HepG2 (cell line): ENCODE data around the gene SPACA5B. TPM values are rescaled to one million over a fixed set of nuclear protein-coding genes. Genes with fewer than 3 reads are reported as not detected.
"Not testable (repeated sequence)": the region's sequence is repeated elsewhere in the genome, so short reads cannot be mapped to it uniquely, and the experiment has no call there.

Experiments
- ATAC-seq: fragments of 200-7000 bp; cut with Tn5 transposase; 3 replicates; pipeline ENCODE4 v1.9.1; 2020; ENCODE audit warnings: mild to moderate bottlenecking, moderate library complexity
- BruUV-seq: library from RNA; stranded (reverse); fragments of 400-500 nt; replicated peaks from 2 replicates; lab custom pipeline; 2021; lab: Mats Ljungman, UMichigan
- CTCF ChIA-PET: fragments of 300-600 bp; formaldehyde crosslinking; extraction: SDS; loops from one replicate; lab custom pipeline; 2021; ENCODE audit warnings: low total read pairs, inconsistent platforms, low intra/inter-chr PET ratio; lab: Yijun Ruan, JAX
- POLR2A ChIA-PET: fragments of 350-600 bp; sonication (Branson Sonifier 250); formaldehyde crosslinking; loops from one replicate; lab custom pipeline; 2020; ENCODE audit warnings: antibody characterized with exemption, inconsistent platforms; lab: Yijun Ruan, JAX
- DNase-seq: peaks from one replicate; pipeline ENCODE4 v3.0.0-alpha.2; 2015; ENCODE audit warnings: low spot score
- FAIRE-seq: peaks from 3 replicates; lab custom pipeline; 2011; peaks lifted over from hg19 to GRCh38; lab: Jason Lieb, UNC
- H2AFZ ChIP-seq: one replicate; pipeline ENCODE4 v1.6.1; 2011; ENCODE audit warnings: low read length, inconsistent platforms
- H3K27ac ChIP-seq: fragments of 300-600 bp; 3 replicates; pipeline ENCODE4 v1.8.0; 2011; ENCODE audit warnings: mixed run types, mild to moderate bottlenecking, mixed read lengths, low read length, inconsistent platforms; ENCODE audit not compliant: insufficient read depth; ENCODE audit errors: extremely low read length
- H3K27me3 ChIP-seq, 2 experiments: fragments of 200-600 bp in 1 of 2; 2 replicates in 1 of 2; 3 replicates in 1 of 2; pipeline versions ENCODE4 v1.6.0 to v1.8.0; 2011; ENCODE audit warnings: low read length in 2 of 2, mild to moderate bottlenecking in 2 of 2, moderate library complexity in 2 of 2, inconsistent platforms in 1 of 2; ENCODE audit not compliant: insufficient read depth in 2 of 2, control insufficient read depth in 1 of 2
- H3K36me3 ChIP-seq, 2 experiments: fragments of 200-600 bp in 1 of 2; replicated peaks in 1 of 2; 2 replicates in 1 of 2; 3 replicates in 1 of 2; pipeline versions ENCODE4 v1.5.1 to v1.8.0; 2011; ENCODE audit warnings: low read length in 2 of 2, inconsistent platforms in 1 of 2; ENCODE audit not compliant: insufficient read depth in 2 of 2, control insufficient read depth in 1 of 2
- H3K4me1 ChIP-seq: 2 replicates; pipeline ENCODE4 v1.5.1; 2012; ENCODE audit warnings: low read length, inconsistent platforms; ENCODE audit not compliant: insufficient read depth
- H3K4me2 ChIP-seq: 2 replicates; pipeline ENCODE4 v1.6.0; 2011; ENCODE audit warnings: low read depth, low read length, inconsistent platforms
- H3K4me3 ChIP-seq, 3 experiments: fragments of 200-600 bp in 1 of 3; sonication (generic), shearing (Covaris generic) in 1 of 3; replicated peaks in 1 of 3; 2 replicates each; pipeline ENCODE4 v1.5.1; 2011 to 2016; ENCODE audit warnings: low read length in 3 of 3, inconsistent platforms in 2 of 3, low read depth in 2 of 3, mild to moderate bottlenecking in 2 of 3, control low read depth in 1 of 3, mixed read lengths in 1 of 3; ENCODE audit not compliant: insufficient read depth in 1 of 3
- H3K79me2 ChIP-seq: one replicate; pipeline ENCODE4 v1.6.1; 2011; ENCODE audit warnings: low read length, inconsistent platforms; ENCODE audit not compliant: insufficient read depth
- H3K9ac ChIP-seq: 2 replicates; pipeline ENCODE4 v1.6.0; 2011; ENCODE audit warnings: mild to moderate bottlenecking, low read depth, low read length, inconsistent platforms; ENCODE audit not compliant: insufficient read depth
- H3K9me3 ChIP-seq: 2 replicates; pipeline ENCODE4 v1.5.1; 2012; ENCODE audit warnings: mild to moderate bottlenecking, low read length
- H4K20me1 ChIP-seq: 2 replicates; pipeline ENCODE4 v1.6.0; 2011; ENCODE audit warnings: inconsistent platforms, mild to moderate bottlenecking, low read length, moderate library complexity; ENCODE audit not compliant: insufficient read depth
- WGBS: methylation state at CpG from one replicate; pipeline ENCODE4 v1.1.6; 2017; ENCODE audit warnings: low lambda C conversion rate; 5-methylcytosine and 5-hydroxymethylcytosine counted together
- in situ Hi-C: cut with HindIII; loops from 2 replicates; pipeline ENCODE4 v1.10.0; 2017; ENCODE audit warnings: low pct_unique_long_range_greater_than_20kb; ENCODE audit not compliant: extremely low pct_ligation_motif_present
- intact Hi-C: fragments of 100-400 bp; cut with micrococcal nuclease; formaldehyde crosslinking; loops from one replicate; pipeline ENCODE4 v1.10.0; 2022; ENCODE audit not compliant: unreplicated experiment
- polyA plus RNA-seq, 8 experiments: library from polyadenylated mRNA; depleted of rRNA in 3 of 8; stranded (reverse) in 7 of 8; unstranded in 1 of 8; fragments of >200 nt; fragmentation: Illumina TruSeq in 4 of 8; extraction: Trizol in 4 of 8; gene quantifications; 2 replicates each; pipeline versions ENCODE4 v1.2.1 to v1.2.3, GENCODE V29; 2011 to 2016; ENCODE audit warnings: low read depth in 4 of 8, missing spikeins in 1 of 8, mixed read lengths in 1 of 8; ENCODE audit not compliant: insufficient read depth in 1 of 8
- total RNA-seq, 5 experiments: library from RNA; depleted of rRNA; stranded (reverse); fragments of >200 nt; fragmentation: Illumina TruSeq; extraction: Trizol; gene quantifications; 2 replicates each; pipeline ENCODE4 v1.2.3, GENCODE V29; 2016; ENCODE audit warnings: low read depth in 1 of 5

Gene SPACA5B
- total and polyA plus RNA-seq, 2 of the 13 experiments (the other 11 are each of a cell fraction or from before 2014, with no cell fraction given) = not detected

GRCh38 chrX:48139076-48139475, 8.7 kb downstream of the SPACA5B start:
- DNase-seq, H3K4me2 ChIP-seq, H3K27me3 ChIP-seq, H3K79me2 ChIP-seq, H2AFZ ChIP-seq, BruUV-seq, in situ Hi-C loops, H3K36me3 ChIP-seq, H3K9me3 ChIP-seq, H3K4me1 ChIP-seq, intact Hi-C loops, POLR2A ChIA-PET, CTCF ChIA-PET, ATAC-seq, FAIRE-seq, H4K20me1 ChIP-seq, H3K9ac ChIP-seq, H3K4me3 ChIP-seq, H3K27ac ChIP-seq: not testable (repeated sequence)
- no CpG with 5 or more reads among the region's 33 CpGs for WGBS

DNA sequence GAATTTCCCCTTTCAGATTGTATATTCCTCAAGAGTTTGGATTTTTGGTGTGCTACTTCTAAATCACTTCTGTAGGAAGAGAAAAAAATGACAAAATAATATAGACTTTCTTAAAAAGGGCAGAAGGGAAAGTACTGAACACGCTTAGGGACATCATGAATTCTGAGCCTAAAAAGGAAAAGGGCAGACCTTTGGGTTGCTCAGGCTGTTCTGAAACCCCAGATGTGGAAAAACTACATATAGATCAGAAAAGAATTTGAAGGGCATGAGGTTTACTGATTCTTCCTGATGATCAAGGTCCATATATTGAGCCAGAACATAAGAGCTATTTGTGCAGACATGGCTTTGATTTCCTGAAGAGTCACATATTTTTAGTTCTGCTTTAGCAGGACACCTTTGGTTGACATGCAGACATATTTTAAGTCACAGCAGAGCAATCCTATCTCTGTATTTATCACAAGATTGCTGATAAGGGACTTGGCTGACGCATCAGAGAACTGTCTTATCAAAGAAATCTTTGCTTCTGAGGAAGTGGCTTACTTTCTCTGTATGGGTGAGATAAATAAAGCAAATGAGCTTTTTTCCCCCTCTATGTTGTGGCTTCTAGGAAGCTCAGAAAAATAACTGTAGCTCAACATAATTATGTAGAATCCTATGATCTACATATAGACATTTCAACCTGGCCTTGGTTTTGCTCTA, 11.5 kb downstream of the SPACA5B start:
- H3K4me1 ChIP-seq, in situ Hi-C loops, H3K79me2 ChIP-seq, H2AFZ ChIP-seq, H3K36me3 ChIP-seq, ATAC-seq, POLR2A ChIA-PET, H3K4me2 ChIP-seq, FAIRE-seq, H3K27me3 ChIP-seq, H3K9me3 ChIP-seq, H3K9ac ChIP-seq, BruUV-seq, H3K4me3 ChIP-seq, DNase-seq, CTCF ChIA-PET, H3K27ac ChIP-seq, intact Hi-C loops, H4K20me1 ChIP-seq: not testable (repeated sequence)
- WGBS = no CpG with 5 or more reads among the region's 2 CpGs

DNA sequence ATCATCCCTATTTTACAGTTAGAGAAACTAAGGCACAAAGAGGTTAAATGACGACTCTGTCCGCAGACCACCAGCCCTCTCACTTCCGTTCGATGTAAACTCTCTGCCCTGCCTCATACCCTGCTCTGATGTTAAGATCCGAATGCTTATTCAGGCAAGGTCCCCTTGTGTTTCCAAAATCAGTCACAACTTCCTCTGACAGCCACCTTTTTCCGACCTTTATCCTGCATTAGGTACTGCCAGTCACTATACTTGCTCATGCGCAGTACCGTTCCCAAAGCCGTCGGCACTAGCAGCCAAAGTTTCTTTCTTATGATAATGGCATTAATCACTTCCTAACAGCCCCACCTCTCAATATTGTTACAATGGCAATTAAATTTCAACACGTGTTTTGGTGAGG, 12.3 kb downstream of the SPACA5B start:
- in situ Hi-C loops, H4K20me1 ChIP-seq, H2AFZ ChIP-seq, POLR2A ChIA-PET, H3K36me3 ChIP-seq, H3K4me1 ChIP-seq, H3K79me2 ChIP-seq, H3K4me2 ChIP-seq, DNase-seq, CTCF ChIA-PET, ATAC-seq, BruUV-seq, H3K27ac ChIP-seq, H3K9me3 ChIP-seq, H3K9ac ChIP-seq, H3K27me3 ChIP-seq, H3K4me3 ChIP-seq, intact Hi-C loops, FAIRE-seq: not testable (repeated sequence)
- 34% methylated on average over 11 of the region's 11 CpGs for WGBS
